ENCODE results near the gene AIFM3.

Gene AIFM3

GRCh38 chr22:21029486-21030025 is 62.5 kb downstream of the AIFM3 start:
- no peak for DNase-seq

- DNase-seq, result no peak
These were observed 63.0 kb downstream of the AIFM3 start for GRCh38 chr22:21030032-21030431.
